Type B pancreatic cell (in vitro differentiated cells): ENCODE data around the gene SMOC2. TPM values are rescaled to one million over a fixed set of nuclear protein-coding genes. Genes with fewer than 3 reads are reported as not detected.

Source experiments
- DNase-seq: peaks from one replicate; pipeline ENCODE4 v3.0.0; 2021; ENCODE audit warnings: mixed read lengths; ENCODE audit not compliant: unreplicated experiment; ENCODE audit errors: extremely low spot score
- H3K27ac Mint-ChIP-seq: 2 replicates; pipeline ENCODE4 v1.8.0; 2021; ENCODE audit warnings: mild to moderate bottlenecking, mixed read lengths
- H3K27me3 Mint-ChIP-seq: 2 replicates; pipeline ENCODE4 v1.8.0; 2021; ENCODE audit warnings: mixed read lengths
- H3K36me3 Mint-ChIP-seq: 2 replicates; pipeline ENCODE4 v1.8.0; 2021; ENCODE audit warnings: mixed read lengths
- H3K4me1 Mint-ChIP-seq: one replicate; pipeline ENCODE4 v1.8.0; 2021; ENCODE audit warnings: mixed read lengths; ENCODE audit not compliant: unreplicated experiment
- H3K4me3 Mint-ChIP-seq: 2 replicates; pipeline ENCODE4 v1.8.0; 2021; ENCODE audit warnings: mild to moderate bottlenecking, mixed read lengths
- H3K9me3 Mint-ChIP-seq: 2 replicates; pipeline ENCODE4 v1.8.0; 2021; ENCODE audit warnings: mixed read lengths
- CTCF ChIP-seq: fragments of 200-600 bp; sonication (generic); conservative IDR thresholded peaks from 2 replicates; pipeline ENCODE4 v1.5.0; 2021; ENCODE audit warnings: antibody characterized with exemption, mild to moderate bottlenecking
- total RNA-seq: library from RNA; stranded (reverse); gene quantifications from 2 replicates; pipeline ENCODE4 v1.2.1, GENCODE V29; 2021; ENCODE audit warnings: low replicate concordance

Gene SMOC2
- total RNA-seq, 1 donor from 2014 or later = 18.9 TPM

DNA sequence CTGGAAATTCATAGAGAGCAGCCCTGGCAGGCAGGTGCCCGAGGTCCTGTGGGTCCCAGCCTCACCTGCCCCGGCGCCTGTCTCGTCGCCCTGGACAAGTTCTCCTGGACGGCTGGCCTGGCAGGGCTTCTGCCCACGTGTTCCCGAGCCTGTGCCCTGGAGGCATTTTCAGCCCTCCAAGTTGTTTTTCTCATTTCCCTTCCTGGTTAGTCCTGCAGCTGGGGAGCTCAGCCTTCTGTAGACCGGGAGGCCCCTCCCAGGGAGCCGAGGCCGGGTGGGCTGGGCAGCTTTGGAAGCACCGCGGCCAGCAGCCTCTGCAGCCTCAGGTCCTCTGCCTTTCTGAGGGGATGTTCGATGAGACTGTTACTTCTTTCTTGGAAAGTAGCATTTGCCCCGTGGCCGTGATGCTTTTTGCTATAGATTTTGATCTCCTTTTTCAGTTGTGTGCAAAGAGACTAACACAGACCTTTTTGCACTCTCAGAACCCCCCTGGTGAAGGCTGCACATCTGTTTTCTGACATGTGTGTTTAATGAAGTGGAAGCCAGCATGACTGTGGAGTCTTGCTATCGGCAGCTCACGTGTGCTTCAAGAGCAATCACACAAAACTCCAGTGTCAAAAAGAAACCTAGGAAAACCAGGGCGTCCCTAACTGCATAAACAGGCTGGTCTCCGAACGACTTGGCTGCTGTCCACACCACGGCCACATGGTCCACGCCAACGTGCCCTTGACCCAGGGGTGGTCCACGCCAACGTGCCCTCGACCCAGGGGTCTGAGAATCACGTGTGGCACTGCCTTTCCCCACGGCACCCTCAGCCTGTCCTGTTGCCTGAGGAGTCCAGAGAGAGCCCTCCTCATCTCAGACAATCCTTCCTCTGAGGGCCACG, 207.5 kb downstream of the SMOC2 start:
- Mint-ChIP-seq H3K27ac (no peak overlapping the region), H3K27me3 (peaks cover 6% of the 10 kb centered on the region), H3K4me1 (peaks cover 35% of the 10 kb centered on the region), H3K36me3 (no peaks in the 10 kb centered on the region), H3K9me3 (no peaks in the 10 kb centered on the region), H3K4me3 (peak overlapping the region; percentile 62)
- TF ChIP-seq CTCF = no peak
- no peak for DNase-seq

DNA sequence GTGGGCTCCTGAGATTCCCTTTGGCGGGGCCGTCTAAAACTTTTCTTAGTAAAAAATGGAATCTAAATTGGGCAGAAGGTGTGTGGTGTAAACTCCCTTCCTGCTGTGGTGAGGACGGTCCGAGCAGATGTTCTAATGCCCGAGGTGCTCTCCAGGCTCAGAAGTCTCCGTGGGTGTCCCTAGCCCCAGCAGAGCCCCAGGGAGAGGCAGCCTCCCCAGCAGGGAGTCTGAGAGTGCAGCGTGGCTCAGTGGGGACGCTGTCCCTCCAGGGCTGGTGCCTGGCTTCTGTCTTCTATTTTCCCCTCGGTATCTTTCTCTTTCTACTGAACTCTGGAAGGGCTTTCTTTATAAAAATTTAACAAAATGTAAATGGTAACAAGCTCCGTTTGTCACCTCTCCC, 208.2 kb downstream of the SMOC2 start:
- DNase-seq = no peak
- H3K9me3 Mint-ChIP-seq = no peaks in the 10 kb centered on the region
- TF ChIP-seq CTCF = no peak
- no peaks in the 10 kb centered on the region for H3K36me3 Mint-ChIP-seq
- no peak overlapping the region for H3K27ac Mint-ChIP-seq
- peaks cover 35% of the 10 kb centered on the region for H3K4me1 Mint-ChIP-seq
- peak overlapping the region; percentile 20 for H3K4me3 Mint-ChIP-seq
- peaks cover 6% of the 10 kb centered on the region for H3K27me3 Mint-ChIP-seq

DNA sequence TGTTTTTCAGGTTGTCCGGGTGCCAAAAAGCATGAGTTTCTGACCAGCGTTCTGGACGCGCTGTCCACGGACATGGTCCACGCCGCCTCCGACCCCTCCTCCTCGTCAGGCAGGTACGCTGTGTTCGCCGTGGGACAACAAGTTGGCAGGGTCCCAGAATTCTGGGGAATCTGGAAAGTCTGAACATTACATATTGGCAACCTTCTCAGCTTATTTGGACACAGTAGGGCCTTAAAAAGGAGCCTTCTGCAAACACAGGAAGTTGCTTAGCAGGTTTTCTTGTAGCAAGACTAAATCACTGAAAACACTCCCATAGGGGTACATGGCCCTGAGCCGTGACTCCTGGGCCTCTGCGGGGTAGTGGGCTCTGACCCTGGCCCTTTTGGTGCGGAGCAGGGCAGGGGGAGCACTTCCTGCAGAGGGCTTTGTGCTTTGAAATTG, 209.7 kb downstream of the SMOC2 start:
- H3K27ac Mint-ChIP-seq = no peak overlapping the region
- DNase-seq = no peak
- no peak overlapping the region for H3K4me3 Mint-ChIP-seq
- H3K27me3 Mint-ChIP-seq = peaks cover 6% of the 10 kb centered on the region
- peaks cover under 1% of the 10 kb centered on the region for H3K36me3 Mint-ChIP-seq
- peaks cover 1% of the 10 kb centered on the region for H3K9me3 Mint-ChIP-seq
- peaks cover 35% of the 10 kb centered on the region for H3K4me1 Mint-ChIP-seq
- TF ChIP-seq CTCF = no peak

DNA sequence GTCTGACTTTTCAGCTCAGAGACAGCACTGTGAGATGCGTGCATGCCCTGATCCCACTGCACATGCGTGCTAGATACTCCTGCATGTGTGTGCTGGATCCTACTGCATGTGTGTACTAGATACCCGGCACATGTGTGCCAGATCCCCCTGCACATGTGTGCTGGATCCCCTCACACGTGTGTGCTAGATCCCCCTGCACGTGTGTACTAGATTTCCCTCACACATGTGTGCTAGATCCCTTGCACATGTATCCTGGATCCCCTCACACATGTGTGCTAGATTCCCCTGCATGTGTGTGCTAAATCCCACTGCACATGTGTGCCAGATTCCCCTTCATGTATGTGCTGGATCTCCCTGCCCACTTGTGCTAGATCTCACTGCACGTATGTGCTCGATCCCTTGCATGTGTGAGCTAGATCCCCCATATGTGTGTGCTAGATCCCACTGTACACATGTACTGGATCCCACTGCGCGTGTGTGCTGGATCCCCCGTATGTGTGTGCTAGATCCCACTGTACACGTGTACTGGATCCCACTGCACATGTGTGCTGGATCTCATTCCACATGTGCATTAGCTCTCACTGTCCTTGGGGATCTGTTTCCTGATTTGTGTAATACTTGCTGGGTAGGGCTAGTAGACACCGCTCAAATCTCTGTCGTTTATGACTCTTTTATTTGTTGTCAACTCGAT, 214.6 kb downstream of the SMOC2 start:
- TF ChIP-seq CTCF = no peak
- no peaks in the 10 kb centered on the region for H3K27me3 Mint-ChIP-seq
- no peak overlapping the region for H3K27ac Mint-ChIP-seq
- H3K36me3 Mint-ChIP-seq = peaks cover 7% of the 10 kb centered on the region
- H3K4me1 Mint-ChIP-seq = peaks cover 9% of the 10 kb centered on the region
- no peak for DNase-seq
- H3K4me3 Mint-ChIP-seq = no peak overlapping the region
- H3K9me3 Mint-ChIP-seq = peaks cover 5% of the 10 kb centered on the region

- H3K27ac Mint-ChIP-seq = no peak overlapping the region
- peaks cover 7% of the 10 kb centered on the region for H3K36me3 Mint-ChIP-seq
- peaks cover 3% of the 10 kb centered on the region for H3K27me3 Mint-ChIP-seq
- no peak for DNase-seq
- peaks cover 5% of the 10 kb centered on the region for H3K9me3 Mint-ChIP-seq
- H3K4me1 Mint-ChIP-seq = peaks cover 6% of the 10 kb centered on the region
- no peak for TF ChIP-seq CTCF
- H3K4me3 Mint-ChIP-seq = no peak overlapping the region
Observed at GRCh38 chr6:168658059-168658458, 217.1 kb downstream of the SMOC2 start.
